ENCODE measurements around the gene LARGE1. TPM values are rescaled to one million over a fixed set of nuclear protein-coding genes. Genes with fewer than 3 reads are reported as not detected.

Gene LARGE1
- total and polyA plus RNA-seq, 2 of the 4 experiments (the other 2 are of a cell fraction): 6.2 to 12.4 TPM

GRCh38 chr22:33260498-33260897 is 659.8 kb downstream of the LARGE1 start:
- Histone ChIP-seq H3K9me1 (ENCODE audit: insufficient read depth, low read length) (no peaks in the 10 kb centered on the region; the same call in 1 of the 2 replicates), H2AK9ac (replicated peaks; ENCODE audit: low read depth, low read length, poor library complexity) (no peak overlapping the region), H3K9ac (ENCODE audit: low read depth, low read length) (no peak overlapping the region), H2BK5ac (ENCODE audit: low read depth, low read length, poor library complexity, severe bottlenecking) (no peak overlapping the region), H4K8ac (ENCODE audit: low read depth in 2 of 2, low read length in 2 of 2) (no peak overlapping the region), H2AK5ac (ENCODE audit: low read depth, low read length) (no peak overlapping the region), H3K23ac (ENCODE audit: low read depth, low read length) (no peak overlapping the region), H3K14ac (replicated peaks; ENCODE audit: low read depth, low read length) (no peak overlapping the region), H3K36me3 (ENCODE audit: control insufficient read depth, insufficient read depth, low read length) (no peaks in the 10 kb centered on the region), H4K5ac (ENCODE audit: low read depth, low read length) (no peak overlapping the region), H3K56ac (ENCODE audit: extremely low read depth, insufficient read depth, low read length) (no peak overlapping the region), H3K27me3 (ENCODE audit: control insufficient read depth, insufficient read depth, low read length) (no peaks in the 10 kb centered on the region; the same call in 1 of the 2 replicates), H3K4me3 (ENCODE audit: insufficient read depth, low read depth, low read length) (no peak overlapping the region), H2AFZ (replicated peaks; ENCODE audit: low read length, poor library complexity) (no peak overlapping the region), H4K91ac (ENCODE audit: insufficient read depth, low read depth, low read length) (no peak overlapping the region), H3K18ac (ENCODE audit: low read depth, low read length) (no peak overlapping the region), H3K4ac (ENCODE audit: low read depth, low read length) (no peak overlapping the region), H3K4me2 (ENCODE audit: low read depth, low read length) (no peak overlapping the region), H3K27ac (ENCODE audit: insufficient read depth, low read length) (no peak overlapping the region), H3K9me3 (ENCODE audit: control insufficient read depth, insufficient read depth, low read length) (no peaks in the 10 kb centered on the region), H2BK15ac (ENCODE audit: low read depth, low read length) (no peak overlapping the region), H4K20me1 (ENCODE audit: insufficient read depth, low read length) (no peaks in the 10 kb centered on the region), H3K4me1 (ENCODE audit: control insufficient read depth, insufficient read depth, low read length) (no peaks in the 10 kb centered on the region), H2BK120ac (ENCODE audit: low read depth, low read length) (no peak overlapping the region), H2BK20ac (ENCODE audit: low read depth, low read length) (no peak overlapping the region), H3K79me1 (ENCODE audit: low read depth in 1 of 2, low read length in 2 of 2) (no peaks in the 10 kb centered on the region)
- TF ChIP-seq RCOR1 (IDR thresholded peaks at IDR 0.05; ENCODE audit: insufficient replicate concordance, low read length) (no peak), NFE2L2 (IDR thresholded peaks at IDR 0.05; ENCODE audit: low read depth, low read length) (no peak), CTCF (conservative IDR thresholded peaks at IDR 0.05; ENCODE audit: low read depth, low read length) (no peak), CEBPB (IDR thresholded peaks at IDR 0.05; ENCODE audit: low read depth, low read length) (no peak), CHD1 (IDR thresholded peaks at IDR 0.05; ENCODE audit: low read depth, low read length) (no peak), BHLHE40 (IDR thresholded peaks at IDR 0.05; ENCODE audit: low read depth, low read length) (no peak), FOS (IDR thresholded peaks at IDR 0.05; ENCODE audit: low read depth, low read length) (no peak), MAZ (IDR thresholded peaks at IDR 0.05; ENCODE audit: borderline replicate concordance, low read depth, low read length) (no peak), POLR2A (IDR thresholded peaks at IDR 0.05; ENCODE audit: low read depth, low read length) (no peak), MXI1 (IDR thresholded peaks at IDR 0.05; ENCODE audit: borderline replicate concordance, low read depth, low read length) (no peak), SMC3 (IDR thresholded peaks at IDR 0.05; ENCODE audit: low read depth, low read length) (no peak), USF2 (IDR thresholded peaks at IDR 0.05; ENCODE audit: low read depth, low read length) (no peak)
- intact Hi-C loops (cut with micrococcal nuclease) (no loop called here), dilution Hi-C loops (cut with HindIII; ENCODE audit: low sequenced_read_pairs, unreplicated experiment) (no loop called here), in situ Hi-C loops (cut with MboI; ENCODE audit: low sequenced_read_pairs) (no loop called here)
- DNase-seq (no peak), ATAC-seq (ENCODE audit: low read depth) (no peak)
- WGBS, 2 experiments (ENCODE audit: extremely low coverage in 2 of 2, insufficient read length in 1 of 2): 70% methylated on average over 8 of the region's 9 CpGs; no CpG with 5 or more reads in 1 of the 2 experiments
- ChIA-PET POLR2A (ENCODE audit: unreplicated experiment) (no interaction called here), CTCF (no interaction called here)
- no TSS peak for BruUV-seq (replicated peaks)

Measured in IMR-90 (cell line).